NB4 (cell line): ENCODE results near the gene SHE.

Source experiments
- DNase-seq: peaks from one replicate; pipeline ENCODE4 v3.0.0; 2010; ENCODE audit warnings: low read depth
- H3K4me3 ChIP-seq: one replicate; pipeline ENCODE4 v1.5.1; 2011; ENCODE audit warnings: mild to moderate bottlenecking, low read depth, low read length, moderate library complexity
- CTCF ChIP-seq: IDR thresholded peaks from one replicate; pipeline ENCODE4 v1.5.1; 2012; ENCODE audit warnings: low read depth, low read length
- MAX ChIP-seq: IDR thresholded peaks from 2 replicates; pipeline ENCODE4 v1.6.1; 2011; ENCODE audit warnings: low read depth, low read length
- MYC ChIP-seq: IDR thresholded peaks from 2 replicates; pipeline ENCODE4 v1.6.1; 2011; ENCODE audit warnings: low read depth, low read length
- POLR2A ChIP-seq: IDR thresholded peaks from 2 replicates; pipeline ENCODE4 v1.6.1; 2011; ENCODE audit warnings: mild to moderate bottlenecking; ENCODE audit not compliant: insufficient read length; ENCODE audit errors: extremely low read depth

The SHE gene

GRCh38 chr1:154448331-154448811 is 53.8 kb downstream of the SHE start:
- TF ChIP-seq POLR2A (no peak), CTCF (no peak), MYC (no peak), MAX (no peak)
- no peak for DNase-seq
- H3K4me3 ChIP-seq, result no peak overlapping the region

- TF ChIP-seq MAX (no peak), POLR2A (no peak), CTCF (no peak), MYC (no peak)
- H3K4me3 ChIP-seq, result no peak overlapping the region
- DNase-seq, result no peak
Observed at GRCh38 chr1:154446789-154447188, 55.4 kb downstream of the SHE start.

- H3K4me3 ChIP-seq, result no peak overlapping the region
- no peak for DNase-seq
- TF ChIP-seq POLR2A (no peak), CTCF (no peak), MAX (no peak), MYC (no peak)
Observed at GRCh38 chr1:154446292-154446691, 55.9 kb downstream of the SHE start.

GRCh38 chr1:154445040-154445472 is 57.2 kb downstream of the SHE start:
- TF ChIP-seq MAX (no peak), MYC (no peak), CTCF (no peak), POLR2A (no peak)
- H3K4me3 ChIP-seq, result no peak overlapping the region
- DNase-seq, result peak; percentile 76

- no peak for DNase-seq
- no peak overlapping the region for H3K4me3 ChIP-seq
- TF ChIP-seq MYC, result no peak
- no peak for TF ChIP-seq CTCF
- no peak for TF ChIP-seq MAX
- no peak for TF ChIP-seq POLR2A
Observed at GRCh38 chr1:154443274-154444013, 58.8 kb downstream of the SHE start.
